HG03097 (cell line): ENCODE measurements around the gene TLK1.
A peak's percentile ranks its signal among the peaks of the same experiment; 100 is the strongest.

ENCODE experiments used
- ATAC-seq: cut with Tn5 transposase; IDR thresholded peaks from one replicate; pipeline ENCODE4 v1.9.1; 2021; ENCODE audit not compliant: unreplicated experiment, low FRiP score

TLK1 gene

DNA sequence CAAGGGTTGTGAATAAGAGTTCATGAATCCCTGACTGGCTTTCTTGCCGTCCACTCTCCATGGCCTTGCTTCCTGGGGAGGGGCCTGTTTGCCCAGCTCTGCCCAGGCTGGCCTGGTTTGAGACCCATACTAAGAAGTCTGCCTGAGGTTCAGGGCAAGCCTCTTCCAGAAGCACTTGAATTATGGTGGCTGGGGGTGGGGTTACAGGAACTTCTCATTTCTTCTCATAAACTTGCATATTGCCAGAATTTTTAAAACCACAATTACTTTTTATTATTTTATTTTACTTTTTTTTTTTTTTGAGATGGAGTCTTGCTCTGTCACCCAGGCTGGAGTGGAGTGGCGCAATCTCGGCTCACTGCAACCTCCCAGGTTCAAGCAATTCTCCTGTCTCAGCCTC lies 189.6 kb downstream of the TLK1 start:
- ATAC-seq = no peak

DNA sequence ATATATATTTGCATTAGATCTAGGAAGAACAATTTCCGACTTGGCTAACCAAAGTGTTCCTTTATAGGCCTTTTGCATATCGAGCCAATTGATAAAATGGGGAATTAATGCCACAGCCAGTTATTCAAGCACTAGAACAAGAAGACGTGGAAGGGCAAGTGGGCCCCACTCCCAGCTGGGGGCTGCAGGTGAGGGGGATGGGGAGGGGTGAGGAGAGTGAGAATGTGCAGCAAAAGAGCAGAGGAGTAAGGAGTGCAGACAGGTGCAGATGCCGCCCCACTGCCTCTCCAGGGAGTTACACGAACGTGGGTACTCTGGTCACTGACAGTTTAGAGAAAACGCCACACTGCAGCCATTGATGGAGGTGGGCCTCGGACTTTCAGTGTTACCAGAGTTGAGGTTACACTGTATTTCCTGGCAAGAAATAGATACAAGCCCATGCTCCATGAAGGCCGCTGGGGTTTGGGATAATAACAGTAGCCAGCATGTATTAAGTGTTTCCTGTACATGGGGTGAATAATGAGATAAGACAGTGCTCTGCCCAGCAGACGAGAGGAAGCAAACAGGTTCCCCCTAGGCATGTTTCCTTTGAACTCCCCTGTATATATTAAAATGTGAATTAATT lies 190.7 kb downstream of the TLK1 start:
- no peak for ATAC-seq

DNA sequence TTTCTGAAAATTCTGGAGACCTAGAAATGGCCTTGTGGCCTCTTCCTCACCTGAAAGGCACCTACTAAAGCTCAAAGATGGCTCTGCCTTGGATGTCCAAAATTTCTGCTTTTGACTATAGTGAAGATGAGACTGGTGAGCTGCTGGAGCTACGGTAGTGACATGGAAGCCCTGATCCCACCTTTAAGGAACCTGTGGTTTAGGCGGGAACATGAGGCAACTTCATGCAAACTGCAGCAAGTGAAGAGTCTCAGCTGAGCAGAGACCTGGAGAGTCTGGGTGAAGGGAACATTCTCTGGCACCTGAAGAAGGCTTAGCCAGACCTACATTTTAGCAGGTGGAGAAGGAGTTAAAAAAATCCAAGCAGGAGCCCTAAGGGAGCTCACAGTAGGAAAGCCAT lies 191.7 kb downstream of the TLK1 start:
- ATAC-seq = no peak

DNA sequence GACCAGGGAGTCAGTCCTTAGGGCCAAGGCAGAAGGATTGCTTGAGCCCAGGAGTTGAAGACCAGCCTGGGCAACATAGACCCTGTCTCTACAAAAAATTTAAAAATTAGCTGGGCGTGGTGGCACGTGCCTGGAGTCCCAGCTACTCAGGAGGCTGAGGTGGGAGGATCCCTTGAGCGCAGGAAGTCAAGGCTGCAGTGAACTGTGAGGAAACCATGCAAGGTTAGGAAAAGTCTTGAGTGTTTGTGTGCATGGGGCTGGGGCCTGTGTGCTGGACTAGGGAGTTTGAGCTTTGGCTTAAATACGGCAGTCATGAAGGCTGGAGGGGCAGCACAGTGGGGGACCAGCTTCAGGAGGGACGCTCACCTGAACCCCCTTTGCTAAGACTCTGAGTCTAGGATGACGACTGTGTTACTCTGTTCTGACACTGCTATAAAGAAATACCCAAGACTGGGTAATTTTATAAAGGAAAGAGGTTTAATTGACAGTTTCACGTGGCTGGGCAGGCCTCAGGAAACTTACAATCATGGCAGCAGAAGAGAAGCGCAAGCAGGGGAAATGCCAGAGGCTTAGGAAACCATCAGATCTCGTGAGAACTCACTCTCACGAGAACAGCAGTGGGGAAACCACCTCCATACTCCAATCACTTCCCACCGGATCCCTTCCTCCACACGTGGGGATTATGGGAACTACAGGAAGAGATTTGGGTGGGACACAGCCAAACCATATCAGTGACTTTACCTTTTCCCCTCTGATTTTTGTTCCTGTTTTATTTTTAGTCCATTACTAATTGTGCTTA lies 192.3 kb downstream of the TLK1 start:
- ATAC-seq = no peak

DNA sequence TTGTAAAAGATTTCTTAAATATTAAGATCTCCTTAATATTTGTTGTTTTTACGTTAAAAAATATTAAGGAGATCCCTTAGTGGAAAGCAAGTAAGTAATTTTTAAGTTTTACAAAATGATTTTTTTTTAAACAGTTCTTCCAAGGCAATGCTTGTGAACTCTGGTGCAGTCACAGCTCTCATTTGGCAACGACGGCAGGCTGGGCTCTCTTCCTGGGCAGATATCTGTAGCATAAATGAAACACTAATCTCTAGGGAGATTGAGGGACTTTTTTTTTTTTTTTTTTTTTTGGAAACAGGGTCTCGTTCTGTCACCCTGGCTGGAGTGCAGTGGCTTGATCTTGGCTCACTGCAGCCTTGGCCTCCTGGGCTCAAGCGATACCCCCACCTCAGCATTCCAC lies 193.1 kb downstream of the TLK1 start:
- no peak for ATAC-seq

DNA sequence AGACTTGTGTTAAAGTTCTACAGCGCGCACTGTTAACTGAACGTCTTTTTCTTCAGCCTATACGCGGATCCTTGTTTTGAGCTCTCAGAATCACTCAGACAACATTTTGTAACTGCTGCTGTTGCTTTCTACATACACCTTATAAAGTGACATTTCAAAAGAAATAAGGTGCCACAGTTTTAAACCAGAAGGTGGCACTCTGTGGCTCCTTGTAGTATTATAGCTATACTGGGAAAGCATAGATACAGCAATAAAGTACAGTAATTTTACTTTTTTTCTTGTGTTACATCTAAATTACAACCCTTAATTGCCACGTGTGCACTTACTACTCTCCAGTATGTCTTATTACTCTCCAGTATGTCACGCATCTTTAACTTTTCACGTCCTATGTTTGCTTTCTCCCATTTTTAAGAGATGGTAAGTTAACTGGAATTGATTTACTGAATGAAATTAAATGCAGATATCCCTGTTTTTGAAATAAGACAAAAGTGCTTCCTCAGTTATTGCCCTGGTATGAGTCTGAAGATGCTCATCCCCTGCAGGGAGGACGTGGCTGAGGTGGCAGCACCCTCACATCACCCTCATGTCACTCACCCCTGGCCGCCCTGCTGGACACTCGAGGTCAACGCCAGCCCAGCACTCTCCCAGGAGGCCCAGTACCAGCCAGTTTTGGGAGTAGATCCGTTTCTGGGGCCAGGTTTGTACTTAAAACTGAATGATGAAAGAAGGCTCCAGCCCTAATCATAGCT lies 193.9 kb downstream of the TLK1 start:
- ATAC-seq = no peak

DNA sequence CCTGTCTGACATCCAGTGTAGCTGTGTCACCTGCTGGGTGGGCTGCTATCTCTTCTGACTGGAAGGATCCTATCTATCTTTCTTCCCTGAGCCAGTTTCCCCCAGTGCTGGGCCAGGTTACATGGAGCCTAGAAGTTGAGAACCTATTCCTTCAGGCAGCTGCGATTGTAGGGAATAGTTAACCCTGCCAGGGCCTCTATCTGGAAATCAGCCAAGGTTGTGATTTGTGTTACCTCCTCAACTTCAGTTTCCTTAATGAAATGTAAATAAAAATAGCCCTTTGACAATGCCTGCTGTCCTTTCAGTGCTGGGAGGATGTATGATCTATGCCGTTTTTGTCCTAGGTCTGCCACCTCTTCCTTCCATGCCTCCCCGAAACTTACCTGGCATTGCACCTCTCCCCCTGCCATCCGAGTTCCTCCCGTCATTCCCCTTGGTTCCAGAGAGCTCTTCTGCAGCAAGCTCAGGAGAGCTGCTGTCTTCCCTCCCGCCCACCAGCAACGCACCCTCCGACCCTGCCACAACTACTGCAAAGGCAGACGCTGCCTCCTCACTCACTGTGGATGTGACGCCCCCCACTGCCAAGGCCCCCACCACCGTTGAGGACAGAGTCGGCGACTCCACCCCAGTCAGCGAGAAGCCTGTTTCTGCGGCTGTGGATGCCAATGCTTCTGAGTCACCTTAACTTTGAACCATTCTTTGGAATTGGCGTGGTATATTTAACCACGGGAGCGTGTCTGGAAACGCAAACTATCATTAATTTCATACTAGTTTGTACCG lies 195.1 kb downstream of the TLK1 start:
- ATAC-seq = no peak

DNA sequence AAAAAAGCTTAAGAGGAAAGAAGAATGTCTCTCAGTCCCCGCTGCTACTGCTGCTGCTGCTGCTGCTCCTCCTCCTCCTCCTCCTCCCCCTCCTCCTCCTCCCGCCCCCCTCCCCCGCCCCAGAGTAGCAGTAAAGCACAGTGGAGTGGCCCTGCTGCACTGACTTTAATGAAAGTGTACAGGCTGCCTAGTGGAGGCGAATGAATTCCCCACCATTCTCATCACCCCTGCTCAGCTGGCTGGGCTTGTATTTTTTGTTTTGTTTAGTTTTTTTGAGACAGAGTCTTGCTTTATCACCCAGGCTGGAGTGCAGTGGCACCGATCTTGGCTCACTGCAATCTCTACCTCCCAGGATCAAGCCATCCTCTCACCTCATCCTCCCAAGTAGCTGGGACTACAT lies 197.3 kb downstream of the TLK1 start:
- ATAC-seq = no peak

DNA sequence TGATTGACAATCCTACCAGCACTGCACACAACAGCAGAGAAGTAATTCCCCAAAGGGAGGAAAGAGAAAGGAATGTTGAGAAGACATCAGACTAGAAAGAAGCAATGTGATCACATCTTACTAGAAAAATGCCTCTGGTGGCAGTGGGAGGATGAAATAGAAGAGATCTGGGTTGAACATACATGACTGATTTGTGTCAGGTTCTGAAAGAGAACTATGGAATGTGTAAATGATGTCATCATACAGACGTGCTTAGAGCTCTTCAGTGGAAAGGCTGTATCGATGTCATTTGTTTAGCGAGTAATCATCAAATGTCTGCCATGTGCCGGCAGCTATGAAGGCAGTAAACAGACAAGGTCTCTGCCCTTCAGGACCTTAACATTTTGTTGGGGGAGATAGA lies 206.8 kb downstream of the TLK1 start:
- no peak for ATAC-seq

DNA sequence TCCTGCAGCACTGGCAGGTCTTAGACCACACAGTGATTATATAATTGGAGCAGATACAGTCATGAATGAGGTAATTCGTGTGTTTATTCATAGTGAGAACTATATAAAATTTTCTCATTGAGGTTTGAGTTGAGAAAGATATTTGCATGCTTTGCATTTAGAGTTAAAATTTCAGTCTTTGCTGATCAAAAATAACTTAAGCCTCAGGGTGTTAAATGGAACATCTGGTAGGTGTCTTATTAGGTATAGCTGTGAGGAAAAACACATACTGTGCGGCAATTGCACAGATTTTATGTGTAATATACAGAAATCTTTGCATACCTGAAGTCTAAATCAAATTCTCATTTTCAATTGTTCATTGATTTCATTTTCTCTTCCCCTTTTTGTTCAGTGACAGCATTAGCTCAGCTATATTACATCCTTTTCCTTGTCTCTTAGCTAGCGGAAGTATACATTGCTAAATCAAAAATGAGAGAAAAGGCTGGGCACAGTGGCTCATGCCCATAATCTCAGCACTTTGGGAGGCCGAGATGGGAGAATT lies 210.4 kb downstream of the TLK1 start:
- peak; percentile 57 for ATAC-seq

DNA sequence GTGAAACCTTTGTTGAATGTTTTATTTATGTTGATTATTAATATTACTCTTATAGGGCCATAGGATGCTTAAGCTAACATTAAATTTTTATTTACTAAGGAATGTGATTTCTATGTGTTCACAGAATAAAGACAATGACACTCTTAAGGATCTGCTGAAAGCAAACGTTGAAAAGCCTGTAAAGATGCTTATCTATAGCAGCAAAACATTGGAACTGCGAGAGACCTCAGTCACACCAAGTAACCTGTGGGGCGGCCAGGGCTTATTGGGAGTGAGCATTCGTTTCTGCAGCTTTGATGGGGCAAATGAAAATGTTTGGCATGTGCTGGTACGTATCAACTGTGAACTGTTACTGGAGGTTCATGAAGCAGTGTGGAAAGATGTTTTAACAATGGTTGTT lies 211.3 kb downstream of the TLK1 start:
- ATAC-seq = no peak

DNA sequence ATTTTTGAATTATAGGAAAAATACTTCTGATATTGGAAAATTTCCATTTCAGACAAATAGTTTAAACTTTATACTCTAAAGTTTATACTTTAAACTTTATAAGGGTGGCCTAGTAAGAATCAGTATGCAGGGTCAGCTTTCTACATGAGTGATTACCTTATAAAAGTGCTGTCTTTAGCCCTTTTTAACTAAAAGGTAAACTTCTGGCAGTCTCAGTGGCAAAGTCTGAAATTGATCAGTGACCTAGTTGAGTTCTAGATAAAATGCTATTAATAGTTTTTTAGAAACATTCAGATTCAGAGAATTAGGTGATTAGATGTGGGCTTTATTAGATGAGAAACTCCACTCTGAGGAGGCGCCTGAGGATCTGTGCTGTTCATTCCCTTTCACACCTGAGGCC lies 216.1 kb downstream of the TLK1 start:
- no peak for ATAC-seq

DNA sequence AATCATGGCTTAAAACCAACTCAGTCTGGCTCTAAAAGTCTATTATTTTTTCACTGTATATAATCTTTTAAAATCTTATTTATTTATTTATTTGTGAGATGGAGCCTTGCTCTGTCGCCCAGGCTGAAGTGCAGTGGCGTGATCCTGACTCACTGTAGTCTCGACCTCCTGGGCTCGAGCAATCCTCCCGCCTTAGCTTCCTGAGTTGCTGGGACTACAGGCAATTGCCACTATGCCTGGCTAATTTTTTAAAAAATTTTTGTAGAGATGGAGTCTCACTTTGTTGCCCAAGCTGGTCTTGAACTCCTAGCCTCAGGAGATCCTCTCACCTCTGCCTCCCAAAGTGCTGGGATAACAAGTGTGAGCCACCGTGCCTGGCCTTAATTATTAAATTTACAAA lies 217.1 kb downstream of the TLK1 start:
- no peak for ATAC-seq

DNA sequence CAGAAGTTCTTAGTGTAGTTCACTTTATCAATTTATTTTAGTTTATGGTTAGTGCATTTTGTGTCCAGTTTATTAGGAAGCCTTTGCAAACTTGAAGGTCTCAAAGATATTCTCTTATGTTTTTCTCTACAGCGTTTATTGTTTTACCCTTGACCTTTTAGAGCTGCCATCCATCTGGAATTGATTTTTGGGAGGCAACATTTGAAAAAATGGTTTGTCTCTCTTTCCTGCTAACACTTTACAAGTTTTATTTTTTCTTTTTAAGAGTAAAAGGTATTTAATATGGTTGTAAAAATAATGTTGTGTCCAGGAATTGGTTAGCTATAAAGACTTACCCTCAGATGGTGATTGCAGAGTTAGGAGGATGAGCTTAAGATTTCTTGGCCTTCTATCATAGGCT lies 217.7 kb downstream of the TLK1 start:
- ATAC-seq = no peak

DNA sequence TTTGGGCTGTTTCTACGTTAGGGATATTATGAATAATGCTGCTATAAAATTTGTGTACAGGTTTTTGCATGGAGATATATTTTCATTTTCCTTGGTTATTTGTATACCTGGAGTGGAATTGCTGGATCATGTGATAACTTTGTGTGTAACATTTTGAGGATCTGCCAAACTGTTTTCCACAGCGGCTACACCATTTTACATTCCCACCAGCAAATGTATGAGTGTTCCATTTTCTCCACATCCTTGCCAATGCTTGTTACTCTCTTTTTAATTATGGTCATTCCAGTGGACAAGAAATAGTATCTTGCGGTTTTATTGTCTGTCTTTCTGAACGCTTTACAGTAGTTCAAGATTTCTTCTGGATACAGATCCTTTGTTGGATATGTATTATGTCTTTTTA lies 218.1 kb downstream of the TLK1 start:
- no peak for ATAC-seq
